IMR-90 (cell line): Measurements from ENCODE around the gene CD6. TPM values are rescaled to one million over a fixed set of nuclear protein-coding genes. Genes with fewer than 3 reads are reported as not detected.

ENCODE experiments used
- ATAC-seq: fragments of 200-7000 bp; cut with Tn5 transposase; 2 replicates; pipeline ENCODE4 v1.9.1; 2020; ENCODE audit warnings: low read depth, mild to moderate bottlenecking, moderate library complexity
- BruUV-seq: library from RNA; stranded (reverse); fragments of 400-500 nt; replicated peaks from 2 replicates; lab custom pipeline; 2021; lab: Mats Ljungman, UMichigan
- CTCF ChIA-PET: fragments of 300-600 bp; formaldehyde crosslinking; extraction: SDS; loops from one replicate; lab custom pipeline; 2021; ENCODE audit warnings: antibody characterized with exemption; lab: Yijun Ruan, JAX
- POLR2A ChIA-PET: fragments of 300-600 bp; sonication (Branson Sonifier 250); formaldehyde crosslinking; loops from one replicate; lab custom pipeline; 2022; ENCODE audit warnings: antibody characterized with exemption; ENCODE audit not compliant: unreplicated experiment; lab: Charles Lee
- DNase-seq: peaks from one replicate; pipeline ENCODE4 v3.0.0; 2013
- H2AFZ ChIP-seq: replicated peaks from 2 replicates; pipeline ENCODE3; 2013; ENCODE audit warnings: low read length, mild to moderate bottlenecking; ENCODE audit not compliant: poor library complexity
- H2AK5ac ChIP-seq: 2 replicates; pipeline ENCODE4 v1.6.1; 2013; ENCODE audit warnings: low read depth, low read length, inconsistent platforms
- H2AK9ac ChIP-seq: replicated peaks from 2 replicates; pipeline ENCODE3; 2013; ENCODE audit warnings: mild to moderate bottlenecking, low read depth, low read length, moderate library complexity; ENCODE audit not compliant: poor library complexity
- H2BK120ac ChIP-seq: 2 replicates; pipeline ENCODE4 v1.6.1; 2013; ENCODE audit warnings: low read depth, low read length, inconsistent platforms
- H2BK15ac ChIP-seq: 3 replicates; pipeline ENCODE4 v1.6.1; 2013; ENCODE audit warnings: low read depth, low read length, inconsistent platforms
- H2BK20ac ChIP-seq: 2 replicates; pipeline ENCODE4 v1.6.1; 2013; ENCODE audit warnings: low read depth, mild to moderate bottlenecking, inconsistent platforms, low read length, moderate library complexity
- H2BK5ac ChIP-seq: 2 replicates; pipeline ENCODE4 v1.6.1; 2013; ENCODE audit warnings: mild to moderate bottlenecking, low read depth, low read length, inconsistent platforms; ENCODE audit not compliant: poor library complexity, severe bottlenecking
- H3K14ac ChIP-seq: replicated peaks from 2 replicates; pipeline ENCODE4 v1.6.1; 2013; ENCODE audit warnings: low read depth, low read length, inconsistent platforms
- H3K18ac ChIP-seq: 2 replicates; pipeline ENCODE4 v1.6.1; 2013; ENCODE audit warnings: low read depth, low read length, control low read depth
- H3K23ac ChIP-seq: 2 replicates; pipeline ENCODE4 v1.6.1; 2013; ENCODE audit warnings: low read depth, low read length, inconsistent platforms
- H3K27ac ChIP-seq: 2 replicates; pipeline ENCODE4 v1.5.1; 2013; ENCODE audit warnings: mild to moderate bottlenecking, control low read depth, low read length; ENCODE audit not compliant: insufficient read depth
- H3K27me3 ChIP-seq: 2 replicates; pipeline ENCODE4 v1.6.1; 2013; ENCODE audit warnings: low read length; ENCODE audit not compliant: control insufficient read depth, insufficient read depth
- H3K36me3 ChIP-seq: 2 replicates; pipeline ENCODE4 v1.6.1; 2013; ENCODE audit warnings: low read length, mixed read lengths; ENCODE audit not compliant: control insufficient read depth, insufficient read depth
- H3K4ac ChIP-seq: 2 replicates; pipeline ENCODE4 v1.6.1; 2013; ENCODE audit warnings: low read depth, low read length, inconsistent platforms
- H3K4me1 ChIP-seq: 2 replicates; pipeline ENCODE4 v1.6.1; 2013; ENCODE audit warnings: low read length, mixed read lengths; ENCODE audit not compliant: control insufficient read depth, insufficient read depth
- H3K4me2 ChIP-seq: 2 replicates; pipeline ENCODE4 v1.6.1; 2013; ENCODE audit warnings: low read depth, mild to moderate bottlenecking, control low read depth, low read length, moderate library complexity
- H3K4me3 ChIP-seq: 2 replicates; pipeline ENCODE4 v1.5.1; 2013; ENCODE audit warnings: low read depth, mild to moderate bottlenecking, control low read depth, low read length, moderate library complexity; ENCODE audit not compliant: insufficient read depth
- H3K56ac ChIP-seq: 2 replicates; pipeline ENCODE4 v1.6.1; 2013; ENCODE audit warnings: low read length, inconsistent platforms; ENCODE audit not compliant: insufficient read depth; ENCODE audit errors: extremely low read depth
- H3K79me1 ChIP-seq, 2 experiments: 2 replicates each; pipeline ENCODE4 v1.6.1; 2013; ENCODE audit warnings: low read length in 2 of 2, inconsistent platforms in 1 of 2, low read depth in 1 of 2
- H3K9ac ChIP-seq: 2 replicates; pipeline ENCODE4 v1.6.1; 2013; ENCODE audit warnings: low read depth, low read length, control low read depth
- H3K9me1 ChIP-seq: 2 replicates; pipeline ENCODE4 v1.6.1; 2013; ENCODE audit warnings: low read length, inconsistent platforms; ENCODE audit not compliant: insufficient read depth
- H3K9me3 ChIP-seq: 2 replicates; pipeline ENCODE4 v1.6.1; 2013; ENCODE audit warnings: low read length; ENCODE audit not compliant: control insufficient read depth, insufficient read depth
- H4K20me1 ChIP-seq: 2 replicates; pipeline ENCODE4 v1.6.1; 2013; ENCODE audit warnings: low read length, inconsistent platforms; ENCODE audit not compliant: insufficient read depth
- H4K5ac ChIP-seq: 2 replicates; pipeline ENCODE4 v1.6.1; 2013; ENCODE audit warnings: mild to moderate bottlenecking, low read depth, low read length, control low read depth
- H4K8ac ChIP-seq, 2 experiments: 2 replicates each; pipeline ENCODE4 v1.6.1; 2013; ENCODE audit warnings: low read depth in 2 of 2, low read length in 2 of 2, control low read depth in 1 of 2, inconsistent platforms in 1 of 2
- H4K91ac ChIP-seq: 2 replicates; pipeline ENCODE4 v1.6.1; 2013; ENCODE audit warnings: low read depth, low read length, inconsistent platforms; ENCODE audit not compliant: insufficient read depth
- BHLHE40 ChIP-seq: fragments of 150-350 bp; IDR thresholded peaks from 2 replicates; pipeline ENCODE4 v1.6.1; 2016; ENCODE audit warnings: mild to moderate bottlenecking, low read depth, low read length
- CEBPB ChIP-seq: IDR thresholded peaks from 2 replicates; pipeline ENCODE4 v1.6.1; 2012; ENCODE audit warnings: low read depth, low read length, improper control_type of control experiment
- CHD1 ChIP-seq: IDR thresholded peaks from 2 replicates; pipeline ENCODE4 v1.6.1; 2012; ENCODE audit warnings: low read depth, low read length, improper control_type of control experiment
- FOS ChIP-seq: fragments of 150-350 bp; IDR thresholded peaks from 2 replicates; pipeline ENCODE4 v1.6.1; 2016; ENCODE audit warnings: low read depth, low read length
- MAFK ChIP-seq: IDR thresholded peaks from 2 replicates; pipeline ENCODE4 v1.6.1; 2012; ENCODE audit warnings: low read depth, low read length, improper control_type of control experiment
- MAZ ChIP-seq: IDR thresholded peaks from 2 replicates; pipeline ENCODE4 v1.6.1; 2012; ENCODE audit warnings: low read depth, mild to moderate bottlenecking, low read length, improper control_type of control experiment, moderate library complexity, borderline replicate concordance
- MXI1 ChIP-seq: IDR thresholded peaks from 2 replicates; pipeline ENCODE4 v1.6.1; 2012; ENCODE audit warnings: low read depth, mild to moderate bottlenecking, low read length, moderate library complexity, borderline replicate concordance
- NFE2L2 ChIP-seq: fragments of 150-350 bp; IDR thresholded peaks from 2 replicates; pipeline ENCODE4 v1.6.1; 2016; ENCODE audit warnings: low read depth, mild to moderate bottlenecking, low read length
- RCOR1 ChIP-seq: IDR thresholded peaks from 2 replicates; pipeline ENCODE4 v1.6.1; 2012; ENCODE audit warnings: mild to moderate bottlenecking, low read length, improper control_type of control experiment; ENCODE audit not compliant: insufficient replicate concordance
- WGBS, 2 experiments: methylation state at CpG; one replicate each; pipeline versions ENCODE4 v1.1.5 to v1.1.7; 2013; ENCODE audit warnings: missing lambda C conversion rate in 2 of 2; ENCODE audit not compliant: insufficient read length in 1 of 2; ENCODE audit errors: extremely low coverage in 2 of 2; 5-methylcytosine and 5-hydroxymethylcytosine counted together
- dilution Hi-C: fragments of 300-500 bp; cut with HindIII; formaldehyde crosslinking; loops from one replicate; pipeline ENCODE4 v1.14.3; 2018; ENCODE audit warnings: low sequenced_read_pairs; ENCODE audit not compliant: unreplicated experiment
- in situ Hi-C: fragments of 300-500 bp; cut with MboI; formaldehyde crosslinking; loops from 3 replicates; pipeline ENCODE4 v1.14.3; 2019; ENCODE audit warnings: low sequenced_read_pairs, inconsistent platforms, mixed read lengths
- intact Hi-C: fragments of 100-400 bp; cut with micrococcal nuclease; formaldehyde crosslinking; loops from 2 replicates; pipeline ENCODE4 v1.10.0; 2022
- polyA plus RNA-seq, 3 experiments: library from polyadenylated mRNA; depleted of rRNA; stranded (reverse); fragments of >200 nt; gene quantifications; 2 replicates each; pipeline ENCODE4 v1.2.3, GENCODE V29; 2012; ENCODE audit warnings: low replicate concordance in 1 of 3
- total RNA-seq: library from RNA; depleted of rRNA; stranded (reverse); fragments of >200 nt; gene quantifications from 2 replicates; pipeline ENCODE4 v1.2.3, GENCODE V29; 2012
- TF ChIP-seq, protein P1 (sequence below): fragments of 150-350 bp; IDR thresholded peaks from 2 replicates; pipeline ENCODE4 v1.6.1; 2017; ENCODE audit warnings: mild to moderate bottlenecking, antibody characterized with exemption, low read length, low read depth

The CD6 gene
- total and polyA plus RNA-seq, 2 of the 4 experiments (the other 2 are of a cell fraction), result not detected

DNA sequence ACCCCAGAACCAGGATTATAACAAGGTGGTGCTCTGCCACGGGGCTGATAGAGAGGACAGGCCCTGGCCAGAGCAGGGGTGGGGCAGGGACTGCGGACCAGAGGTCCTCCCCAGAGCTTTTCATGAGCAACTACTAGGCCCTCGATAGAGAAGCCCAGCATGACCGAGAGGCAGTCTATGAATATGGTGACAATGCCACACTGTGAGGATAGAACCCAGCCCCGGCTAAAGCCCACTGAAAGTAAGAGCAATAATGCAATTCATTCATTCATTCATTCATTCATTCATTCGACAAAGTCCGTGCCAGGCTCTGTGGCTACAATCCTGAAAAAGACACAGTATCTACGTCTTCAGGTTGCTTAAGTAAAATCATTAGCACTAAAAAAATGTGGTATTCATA, 95.2 kb downstream of the CD6 start:
- Histone ChIP-seq H2BK5ac (no peak overlapping the region), H2BK20ac (no peak overlapping the region), H3K23ac (no peak overlapping the region), H3K4me3 (no peak overlapping the region), H3K9ac (no peak overlapping the region), H3K56ac (no peak overlapping the region), H2AK9ac (no peak overlapping the region), H2BK120ac (no peak overlapping the region), H4K5ac (no peak overlapping the region), H3K27ac (no peak overlapping the region), H3K4me1 (no peaks in the 10 kb centered on the region), H2AFZ (no peak overlapping the region), H3K9me3 (no peaks in the 10 kb centered on the region), H3K36me3 (no peaks in the 10 kb centered on the region), H4K8ac (no peak overlapping the region), H3K27me3 (peaks cover 20% of the 10 kb centered on the region), H3K4ac (no peak overlapping the region), H3K18ac (no peak overlapping the region), H4K20me1 (no peaks in the 10 kb centered on the region), H3K79me1 (no peaks in the 10 kb centered on the region), H2AK5ac (no peak overlapping the region), H3K9me1 (no peaks in the 10 kb centered on the region; the same call in 1 of the 2 replicates), H3K4me2 (no peak overlapping the region), H3K14ac (no peak overlapping the region), H4K91ac (no peak overlapping the region), H2BK15ac (no peak overlapping the region)
- in situ Hi-C loops (no loop called here), intact Hi-C loops (no loop called here), dilution Hi-C loops (no loop called here)
- POLR2A ChIA-PET, result no interaction called here
- no peak for DNase-seq
- no peak for ATAC-seq
- CTCF ChIA-PET, result no interaction called here
- BruUV-seq, result no TSS peak
- WGBS, 2 experiments, result 51% methylated on average over 2 of the region's 8 CpGs; no CpG with 5 or more reads in 1 of the 2 experiments
- TF ChIP-seq CHD1 (no peak), FOS (no peak), BHLHE40 (no peak), NFE2L2 (no peak), RCOR1 (no peak), MXI1 (no peak), MAFK (no peak), MAZ (no peak), CEBPB (no peak)
- TF ChIP-seq, protein P1, sequence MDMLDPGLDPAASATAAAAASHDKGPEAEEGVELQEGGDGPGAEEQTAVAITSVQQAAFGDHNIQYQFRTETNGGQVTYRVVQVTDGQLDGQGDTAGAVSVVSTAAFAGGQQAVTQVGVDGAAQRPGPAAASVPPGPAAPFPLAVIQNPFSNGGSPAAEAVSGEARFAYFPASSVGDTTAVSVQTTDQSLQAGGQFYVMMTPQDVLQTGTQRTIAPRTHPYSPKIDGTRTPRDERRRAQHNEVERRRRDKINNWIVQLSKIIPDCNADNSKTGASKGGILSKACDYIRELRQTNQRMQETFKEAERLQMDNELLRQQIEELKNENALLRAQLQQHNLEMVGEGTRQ, result no peak
